ENCODE results near the gene PPP1R2B.

- TF ChIP-seq EZH2phosphoT487 (IDR thresholded peaks at IDR 0.05), result no peak
- TF ChIP-seq, protein P1, sequence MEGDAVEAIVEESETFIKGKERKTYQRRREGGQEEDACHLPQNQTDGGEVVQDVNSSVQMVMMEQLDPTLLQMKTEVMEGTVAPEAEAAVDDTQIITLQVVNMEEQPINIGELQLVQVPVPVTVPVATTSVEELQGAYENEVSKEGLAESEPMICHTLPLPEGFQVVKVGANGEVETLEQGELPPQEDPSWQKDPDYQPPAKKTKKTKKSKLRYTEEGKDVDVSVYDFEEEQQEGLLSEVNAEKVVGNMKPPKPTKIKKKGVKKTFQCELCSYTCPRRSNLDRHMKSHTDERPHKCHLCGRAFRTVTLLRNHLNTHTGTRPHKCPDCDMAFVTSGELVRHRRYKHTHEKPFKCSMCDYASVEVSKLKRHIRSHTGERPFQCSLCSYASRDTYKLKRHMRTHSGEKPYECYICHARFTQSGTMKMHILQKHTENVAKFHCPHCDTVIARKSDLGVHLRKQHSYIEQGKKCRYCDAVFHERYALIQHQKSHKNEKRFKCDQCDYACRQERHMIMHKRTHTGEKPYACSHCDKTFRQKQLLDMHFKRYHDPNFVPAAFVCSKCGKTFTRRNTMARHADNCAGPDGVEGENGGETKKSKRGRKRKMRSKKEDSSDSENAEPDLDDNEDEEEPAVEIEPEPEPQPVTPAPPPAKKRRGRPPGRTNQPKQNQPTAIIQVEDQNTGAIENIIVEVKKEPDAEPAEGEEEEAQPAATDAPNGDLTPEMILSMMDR (IDR thresholded peaks at IDR 0.05), result no peak
Observed at GRCh38 chr5:156893517-156893916, 43.4 kb downstream of the PPP1R2B start.
